Spleen (tissue), 11 donors: ENCODE data around the gene CRTC3. TPM values are rescaled to one million over a fixed set of nuclear protein-coding genes. Genes with fewer than 3 reads are reported as not detected.
"Not testable (repeated sequence)": the region's sequence is repeated elsewhere in the genome, so short reads cannot be mapped to it uniquely, and the experiment has no call there.

Experiments used
- DNase-seq: peaks from one replicate; pipeline ENCODE4 v3.0.0-alpha.2; 2020
- H3K27ac ChIP-seq, 8 donors: fragments of 200-600 bp; sonication (generic) in 7 of 8; 1 replicate in 4 of 8; 2 replicates in 4 of 8; pipeline versions ENCODE4 v1.5.0 to v1.8.0; 2016 to 2021; ENCODE audit warnings: inconsistent platforms in 4 of 8, mild to moderate bottlenecking in 4 of 8, moderate library complexity in 1 of 8
- H3K27me3 ChIP-seq, 7 donors: fragments of 200-600 bp; sonication (generic) in 6 of 7; replicated peaks in 1 of 7; 1 replicate in 4 of 7; 2 replicates in 3 of 7; pipeline versions ENCODE4 v1.5.0 to v1.8.0; 2016 to 2021; ENCODE audit warnings: inconsistent platforms in 3 of 7, mild to moderate bottlenecking in 1 of 7
- H3K36me3 ChIP-seq, 6 donors: fragments of 200-600 bp; sonication (generic) in 5 of 6; 1 replicate in 4 of 6; 2 replicates in 2 of 6; pipeline versions ENCODE4 v1.5.0 to v1.8.0; 2016 to 2021; ENCODE audit warnings: inconsistent platforms in 2 of 6
- H3K4me1 ChIP-seq, 6 donors: fragments of 200-600 bp; sonication (generic) in 5 of 6; 1 replicate in 3 of 6; 2 replicates in 3 of 6; pipeline versions ENCODE4 v1.5.0 to v1.8.0; 2016 to 2021; ENCODE audit warnings: inconsistent platforms in 3 of 6
- H3K4me3 ChIP-seq, 8 donors: fragments of 200-600 bp; sonication (generic) in 7 of 8; 1 replicate in 4 of 8; 2 replicates in 4 of 8; pipeline versions ENCODE4 v1.5.0 to v1.8.0; 2016 to 2021; ENCODE audit warnings: inconsistent platforms in 4 of 8, mild to moderate bottlenecking in 4 of 8, moderate library complexity in 2 of 8
- H3K9me3 ChIP-seq, 8 donors: fragments of 200-600 bp; sonication (generic) in 7 of 8; 1 replicate in 4 of 8; 2 replicates in 4 of 8; pipeline versions ENCODE4 v1.5.0 to v1.8.0; 2016 to 2021; ENCODE audit warnings: inconsistent platforms in 4 of 8
- POLR2A ChIP-seq, 3 donors: fragments of 450-650 bp; IDR thresholded peaks; one replicate each; pipeline ENCODE4 v1.5.1; 2017; ENCODE audit warnings: antibody characterized with exemption in 3 of 3, mild to moderate bottlenecking in 1 of 3
- POLR2AphosphoS5 ChIP-seq, 3 donors: sonication (generic); formaldehyde crosslinking; IDR thresholded peaks; one replicate each; pipeline ENCODE4 v1.5.1; 2017; ENCODE audit warnings: antibody characterized with exemption in 3 of 3
- WGBS, 5 donors: extraction: QIAGEN DNeasy Blood & Tissue Kit in 3 of 5; methylation state at CpG; one replicate each; pipeline versions ENCODE4 v1.1.5 to v1.1.7; 2013 to 2018; 5-methylcytosine and 5-hydroxymethylcytosine counted together
- intact Hi-C: fragments of 100-400 bp; cut with DNase I; formaldehyde crosslinking; loops from one replicate; pipeline ENCODE4 v1.15.0; 2023; ENCODE audit warnings: low total_unique reads
- polyA plus RNA-seq, 3 donors: library from polyadenylated mRNA; stranded (reverse); fragments of 200-250 nt; gene quantifications; one replicate each; pipeline ENCODE4 v1.2.1, GENCODE V29; 2013
- total RNA-seq, 7 donors: library from RNA; depleted of rRNA in 3 of 7; stranded (reverse); fragments of >200 nt in 3 of 7; fragmentation: NEBNext Ultra II Directional in 4 of 7; extraction: Animal tissue kit (Norgen Biotek cat#: 25700) in 4 of 7; gene quantifications; one replicate each; pipeline versions ENCODE4 v1.1.0 to v1.2.1, GENCODE V29; 2016 to 2021
- TF ChIP-seq, protein P1 (sequence below), 11 experiments: fragments of 200-600 bp in 7 of 11; fragments of 450-650 bp in 4 of 11; sonication (generic) in 4 of 11; IDR thresholded peaks in 8 of 11; conservative IDR thresholded peaks in 3 of 11; 1 replicate in 7 of 11; 2 replicates in 4 of 11; pipeline versions ENCODE4 v1.4.0 to v1.8.0; 2016 to 2021; ENCODE audit warnings: antibody characterized with exemption in 11 of 11, inconsistent platforms in 4 of 11, mild to moderate bottlenecking in 1 of 11
- donor health status: healthy with polysubstance abuse.
- donor health status: DM: no; HTN: no; CAD: no; lungs with moderate emphysema.
- donor health status: DM: no; HTN: no; CAD: no.
- donor health status: Bipolar disorder and iron deficiency.
- donor health status: healthy.
- donor health status: DM: no; HTN: no; CAD: no.
- donor health status: DM: yes; HTN: yes; CAD: no.

Gene CRTC3
- total and polyA plus RNA-seq, 10 donors = 7.7 to 51.2 (median 43.4) TPM

DNA sequence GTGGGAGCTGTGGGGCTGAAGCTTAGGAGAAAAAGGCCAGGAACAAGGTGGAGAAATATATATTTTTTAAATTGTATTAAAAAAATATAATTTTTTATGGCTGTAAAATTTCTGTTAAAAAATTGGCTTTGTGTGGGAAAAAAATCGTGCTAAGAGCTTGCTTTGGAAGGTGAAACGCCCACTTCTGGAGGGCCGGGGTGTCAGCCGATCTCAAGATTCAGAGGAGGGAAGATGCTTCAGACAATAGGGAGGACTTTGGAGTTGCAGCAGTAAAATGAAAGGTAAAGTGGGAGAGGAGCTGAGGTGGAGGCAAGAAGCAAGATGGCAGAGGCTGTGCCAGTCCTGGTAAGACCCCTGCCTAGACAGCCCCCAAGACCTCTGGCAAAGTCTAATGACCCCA, 141.5 kb downstream of the CRTC3 start:
- 89 to 98% (median 90%) methylated on average over 4 of the region's 4 CpGs for WGBS, 5 donors

DNA sequence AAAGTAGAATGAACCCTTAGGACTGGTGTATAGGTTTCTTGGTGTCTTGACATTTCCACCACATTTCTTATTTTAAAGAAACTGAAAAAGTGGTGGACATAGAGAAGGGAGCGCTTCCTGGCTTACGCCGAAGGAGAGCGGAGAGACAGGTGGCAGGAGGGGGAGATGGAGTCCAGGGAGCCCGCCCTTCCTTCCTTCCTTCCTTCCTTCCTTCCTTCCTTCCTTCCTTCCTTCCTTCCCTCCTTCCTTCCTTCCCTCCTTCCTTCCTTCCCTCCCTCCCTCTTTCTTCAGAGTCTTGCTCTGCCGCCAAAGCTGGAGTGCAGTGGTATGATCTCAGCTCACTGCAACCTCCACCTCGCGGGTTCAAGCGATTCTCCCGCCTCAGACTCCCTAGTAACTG, 143.6 kb downstream of the CRTC3 start:
- H3K9me3 ChIP-seq, H3K4me3 ChIP-seq, H3K27ac ChIP-seq, H3K36me3 ChIP-seq, H3K4me1 ChIP-seq, DNase-seq, intact Hi-C loops, H3K27me3 ChIP-seq: not testable (repeated sequence)
- 88 to 95% (median 91%) methylated on average over 10 of the region's 10 CpGs for whole genome bisulfite sequencing, 5 donors

More for the DNA sequence above, 141.5 kb downstream of the CRTC3 start:
- Histone ChIP-seq H3K4me1 (peaks cover 0 to 14% (median 5%) of the 10 kb centered on the region in 6 donors), H3K9me3 (no peaks in the 10 kb centered on the region), H3K4me3 (no peak overlapping the region), H3K36me3 (no peaks in the 10 kb centered on the region), H3K27ac (no peak overlapping the region), H3K27me3 (peaks cover 0 to under 1% (median 0%) of the 10 kb centered on the region in 7 donors)
- TF ChIP-seq, protein P1, sequence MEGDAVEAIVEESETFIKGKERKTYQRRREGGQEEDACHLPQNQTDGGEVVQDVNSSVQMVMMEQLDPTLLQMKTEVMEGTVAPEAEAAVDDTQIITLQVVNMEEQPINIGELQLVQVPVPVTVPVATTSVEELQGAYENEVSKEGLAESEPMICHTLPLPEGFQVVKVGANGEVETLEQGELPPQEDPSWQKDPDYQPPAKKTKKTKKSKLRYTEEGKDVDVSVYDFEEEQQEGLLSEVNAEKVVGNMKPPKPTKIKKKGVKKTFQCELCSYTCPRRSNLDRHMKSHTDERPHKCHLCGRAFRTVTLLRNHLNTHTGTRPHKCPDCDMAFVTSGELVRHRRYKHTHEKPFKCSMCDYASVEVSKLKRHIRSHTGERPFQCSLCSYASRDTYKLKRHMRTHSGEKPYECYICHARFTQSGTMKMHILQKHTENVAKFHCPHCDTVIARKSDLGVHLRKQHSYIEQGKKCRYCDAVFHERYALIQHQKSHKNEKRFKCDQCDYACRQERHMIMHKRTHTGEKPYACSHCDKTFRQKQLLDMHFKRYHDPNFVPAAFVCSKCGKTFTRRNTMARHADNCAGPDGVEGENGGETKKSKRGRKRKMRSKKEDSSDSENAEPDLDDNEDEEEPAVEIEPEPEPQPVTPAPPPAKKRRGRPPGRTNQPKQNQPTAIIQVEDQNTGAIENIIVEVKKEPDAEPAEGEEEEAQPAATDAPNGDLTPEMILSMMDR (IDR thresholded peaks at IDR 0.05 in 8 of 11, conservative IDR thresholded peaks at IDR 0.05 in 3 of 11) = no peak
- TF ChIP-seq POLR2AphosphoS5 (IDR thresholded peaks at IDR 0.05) = no peak
- no peak for TF ChIP-seq POLR2A (IDR thresholded peaks at IDR 0.05)
- no peak for DNase-seq
- intact Hi-C loops = no loop called here

DNA sequence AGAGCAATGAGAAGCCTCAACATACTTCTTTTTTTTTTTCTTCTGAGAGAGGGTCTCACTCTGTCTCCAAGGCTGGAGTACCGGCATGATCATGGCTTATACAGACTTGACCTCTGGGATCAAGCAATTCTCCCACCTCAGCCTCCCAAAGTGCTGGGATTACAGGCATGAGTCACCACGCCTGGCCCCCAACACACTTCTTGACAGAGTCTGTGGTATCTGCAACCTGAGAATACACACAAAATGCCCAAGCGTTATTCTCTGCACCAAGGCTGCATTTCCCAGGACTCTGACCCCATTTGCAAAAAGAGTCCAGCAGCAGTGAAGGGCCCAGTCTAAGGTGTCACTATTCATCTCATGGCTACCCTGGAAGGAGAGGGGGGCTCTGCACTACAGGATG, 144.8 kb downstream of the CRTC3 start:
- no peak overlapping the region for H3K4me3 ChIP-seq
- no peaks in the 10 kb centered on the region for H3K36me3 ChIP-seq
- TF ChIP-seq, protein P1 (IDR thresholded peaks at IDR 0.05 in 8 of 11, conservative IDR thresholded peaks at IDR 0.05 in 3 of 11) = no peak
- 84 to 94% (median 93%) methylated on average over 3 of the region's 3 CpGs for WGBS, 5 donors
- peaks cover 0 to 13% (median 0%) of the 10 kb centered on the region in 6 donors for H3K4me1 ChIP-seq
- H3K9me3 ChIP-seq = no peaks in the 10 kb centered on the region
- no peak overlapping the region for H3K27ac ChIP-seq
- DNase-seq = no peak
- H3K27me3 ChIP-seq = no peaks in the 10 kb centered on the region
- intact Hi-C loops = no loop called here

DNA sequence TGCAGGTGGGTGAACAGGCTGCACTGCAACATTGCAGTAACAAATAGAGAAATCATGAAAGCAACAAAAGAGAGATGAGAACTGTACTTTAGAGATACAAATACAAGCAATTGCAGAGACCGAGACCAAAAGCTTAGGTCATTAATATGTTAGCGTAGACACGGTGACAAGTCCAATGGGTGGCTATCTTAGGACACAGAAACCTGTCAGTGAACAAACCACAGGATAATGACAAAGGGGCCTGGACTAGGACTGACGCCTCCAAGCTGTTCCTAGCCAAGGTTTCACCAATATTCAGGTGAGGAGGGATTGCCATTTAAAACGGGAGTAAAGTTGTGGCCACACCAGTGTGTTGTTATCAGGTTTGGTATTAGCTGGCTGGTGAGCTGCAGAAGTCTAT, 145.7 kb downstream of the CRTC3 start:
- H3K36me3 ChIP-seq = no peaks in the 10 kb centered on the region
- no peak overlapping the region for H3K27ac ChIP-seq
- peaks cover 0 to 13% (median 0%) of the 10 kb centered on the region in 6 donors for H3K4me1 ChIP-seq
- H3K9me3 ChIP-seq = no peaks in the 10 kb centered on the region
- no peak overlapping the region for H3K4me3 ChIP-seq
- intact Hi-C loops = no loop called here
- TF ChIP-seq POLR2AphosphoS5 (IDR thresholded peaks at IDR 0.05) (no peak), POLR2A (IDR thresholded peaks at IDR 0.05) (no peak)
- TF ChIP-seq, protein P1 (IDR thresholded peaks at IDR 0.05 in 8 of 11, conservative IDR thresholded peaks at IDR 0.05 in 3 of 11) = no peak
- WGBS, 5 donors = 87 to 94% (median 91%) methylated on average over 5 of the region's 5 CpGs
- DNase-seq = no peak
- H3K27me3 ChIP-seq = no peaks in the 10 kb centered on the region
